Activated CD8-positive, alpha-beta T cell treated with anti-CD3 and anti-CD28 coated beads for 36 hours (primary cell): ENCODE data around the gene ANKS3. TPM values are rescaled to one million over a fixed set of nuclear protein-coding genes. Genes with fewer than 3 reads are reported as not detected.

Experiments used
- ATAC-seq: fragments of 200-7000 bp; cut with Tn5 transposase; one replicate; pipeline ENCODE4 v1.10.0; 2021; ENCODE audit warnings: mild to moderate bottlenecking, moderate library complexity
- CTCF ChIA-PET: fragments of 350-600 bp; sonication (Branson Sonifier 250); formaldehyde crosslinking; loops from one replicate; lab custom pipeline; 2021; ENCODE audit warnings: antibody characterized with exemption; lab: Charles Lee
- POLR2A ChIA-PET: fragments of 350-600 bp; sonication (Branson Sonifier 250); formaldehyde crosslinking; loops from one replicate; lab custom pipeline; 2021; ENCODE audit warnings: antibody characterized with exemption; lab: Charles Lee
- DNase-seq: peaks from one replicate; pipeline ENCODE4 v3.0.0-alpha.2; 2020
- H3K27ac Mint-ChIP-seq: one replicate; pipeline ENCODE4 v1.8.0; 2021; ENCODE audit warnings: mild to moderate bottlenecking, mixed read lengths
- H3K27me3 Mint-ChIP-seq: one replicate; pipeline ENCODE4 v1.8.0; 2021; ENCODE audit warnings: mixed read lengths
- H3K36me3 Mint-ChIP-seq: one replicate; pipeline ENCODE4 v1.8.0; 2021; ENCODE audit warnings: low read depth, mixed read lengths
- H3K4me1 Mint-ChIP-seq: one replicate; pipeline ENCODE4 v1.8.0; 2021; ENCODE audit warnings: low read depth, mixed read lengths
- H3K4me3 Mint-ChIP-seq: one replicate; pipeline ENCODE4 v1.8.0; 2021; ENCODE audit warnings: mild to moderate bottlenecking, moderate library complexity, mixed read lengths
- H3K9me3 Mint-ChIP-seq: one replicate; pipeline ENCODE4 v1.8.0; 2021; ENCODE audit warnings: mixed read lengths
- intact Hi-C: fragments of 100-400 bp; cut with micrococcal nuclease; formaldehyde crosslinking; loops from one replicate; pipeline ENCODE4 v1.10.0; 2022
- total RNA-seq, 2 experiments: library from RNA; stranded (reverse); gene quantifications; one replicate each; pipeline ENCODE4 v1.2.3, GENCODE V29; 2021
- TF ChIP-seq, protein P1 (sequence below): fragments of 200-600 bp; IDR thresholded peaks from one replicate; pipeline ENCODE4 v1.8.0; 2022; ENCODE audit warnings: antibody characterized with exemption, mild to moderate bottlenecking

Gene ANKS3
- total RNA-seq, 2 experiments from 2014 or later: 13.0 to 13.8 TPM

DNA sequence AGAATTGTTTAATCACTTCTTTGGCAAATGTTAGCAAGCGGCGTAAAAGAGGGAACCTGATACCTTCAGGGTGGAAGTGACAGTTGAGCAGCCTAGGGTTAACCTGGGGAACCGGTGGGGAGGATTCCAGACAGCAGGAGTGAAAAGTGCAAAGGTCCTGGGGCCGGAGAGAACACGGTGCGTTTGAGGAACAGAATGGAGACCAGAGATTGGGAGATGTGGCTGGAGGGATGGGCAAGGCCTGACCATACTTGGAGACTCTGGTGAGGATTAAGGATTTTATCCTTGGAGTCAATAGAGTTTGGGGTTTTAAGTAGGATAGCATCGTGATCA lies 35.2 kb upstream of the ANKS3 start:
- no peak for DNase-seq
- Mint-ChIP-seq H3K27me3 (no peaks in the 10 kb centered on the region), H3K9me3 (no peaks in the 10 kb centered on the region), H3K27ac (peak overlapping the region; percentile 15), H3K36me3 (peaks cover 2% of the 10 kb centered on the region), H3K4me3 (peak overlapping the region; percentile 90), H3K4me1 (peaks cover 30% of the 10 kb centered on the region)
- ChIA-PET POLR2A (interaction anchor here (1.0 to 1.7 kb wide), 3 partner anchors 17 to 36 kb away, joined by 3 to 7 read pairs (median 4); partner anchors contain the start of gene ANKS3), CTCF (interaction anchor here (0.8 kb wide), 1 partner anchor 187 kb away, joined by 4 read pairs; no protein-coding TSS in a partner anchor)
- no peak for ATAC-seq
- intact Hi-C loops: loop anchor here (10.0 kb wide), 1 partner anchor 76 kb away; the partner anchor contains the start of genes GLYR1 and UBN1
- TF ChIP-seq, protein P1, sequence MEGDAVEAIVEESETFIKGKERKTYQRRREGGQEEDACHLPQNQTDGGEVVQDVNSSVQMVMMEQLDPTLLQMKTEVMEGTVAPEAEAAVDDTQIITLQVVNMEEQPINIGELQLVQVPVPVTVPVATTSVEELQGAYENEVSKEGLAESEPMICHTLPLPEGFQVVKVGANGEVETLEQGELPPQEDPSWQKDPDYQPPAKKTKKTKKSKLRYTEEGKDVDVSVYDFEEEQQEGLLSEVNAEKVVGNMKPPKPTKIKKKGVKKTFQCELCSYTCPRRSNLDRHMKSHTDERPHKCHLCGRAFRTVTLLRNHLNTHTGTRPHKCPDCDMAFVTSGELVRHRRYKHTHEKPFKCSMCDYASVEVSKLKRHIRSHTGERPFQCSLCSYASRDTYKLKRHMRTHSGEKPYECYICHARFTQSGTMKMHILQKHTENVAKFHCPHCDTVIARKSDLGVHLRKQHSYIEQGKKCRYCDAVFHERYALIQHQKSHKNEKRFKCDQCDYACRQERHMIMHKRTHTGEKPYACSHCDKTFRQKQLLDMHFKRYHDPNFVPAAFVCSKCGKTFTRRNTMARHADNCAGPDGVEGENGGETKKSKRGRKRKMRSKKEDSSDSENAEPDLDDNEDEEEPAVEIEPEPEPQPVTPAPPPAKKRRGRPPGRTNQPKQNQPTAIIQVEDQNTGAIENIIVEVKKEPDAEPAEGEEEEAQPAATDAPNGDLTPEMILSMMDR: no peak

DNA sequence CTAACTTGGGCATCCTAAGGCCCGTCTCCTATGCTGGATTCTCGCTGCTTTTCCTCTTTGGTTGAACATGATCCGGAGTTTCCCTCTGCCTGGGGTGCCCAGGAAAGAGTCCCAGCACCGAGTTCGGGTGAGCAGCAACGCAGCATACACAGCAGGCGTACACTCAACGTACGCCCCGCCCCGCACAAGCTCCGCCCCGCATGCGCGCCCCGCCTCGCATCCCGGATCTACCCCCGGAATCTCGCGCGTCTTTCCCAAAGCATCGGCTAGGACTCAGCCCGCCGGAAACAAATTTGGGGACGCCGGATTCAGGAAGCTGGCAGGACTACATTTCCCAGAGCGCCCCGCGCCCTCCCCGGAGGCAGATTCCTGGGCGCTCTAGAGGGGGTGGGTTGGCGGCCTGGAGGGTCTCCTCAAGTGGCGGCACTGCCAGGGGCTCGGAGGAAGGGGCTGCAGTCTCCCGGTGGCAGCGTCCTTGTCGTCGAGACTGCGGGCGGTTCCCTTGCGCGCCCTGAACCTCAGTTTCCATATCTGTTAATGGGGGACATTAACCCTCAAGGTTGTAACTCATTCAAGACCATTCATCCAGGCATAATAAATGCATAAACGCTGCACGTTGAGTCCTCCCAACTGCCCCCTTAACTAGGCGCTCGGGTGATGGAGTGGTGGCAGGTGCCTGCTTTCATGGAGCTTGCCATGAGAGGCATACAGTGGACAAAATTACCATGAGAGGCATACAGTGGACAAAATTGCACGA lies 34.7 kb upstream of the ANKS3 start:
- TF ChIP-seq, protein P1: no peak
- Mint-ChIP-seq H3K4me1 (peaks cover 30% of the 10 kb centered on the region), H3K27ac (peak overlapping the region; percentile 96), H3K9me3 (no peaks in the 10 kb centered on the region), H3K4me3 (peak overlapping the region; percentile 90), H3K36me3 (peaks cover 2% of the 10 kb centered on the region), H3K27me3 (no peaks in the 10 kb centered on the region)
- DNase-seq (peak; percentile 92), ATAC-seq (peak; percentile 88)
- ChIA-PET POLR2A (interaction anchor here (0.7 to 1.7 kb wide), 5 partner anchors 9 to 35 kb away, joined by 3 to 7 read pairs (median 4); partner anchors contain the start of genes ANKS3 and SMIM22), CTCF (no interaction called here)
- intact Hi-C loops: loop anchor here (10.0 kb wide), 1 partner anchor 76 kb away; the partner anchor contains the start of genes GLYR1 and UBN1

DNA sequence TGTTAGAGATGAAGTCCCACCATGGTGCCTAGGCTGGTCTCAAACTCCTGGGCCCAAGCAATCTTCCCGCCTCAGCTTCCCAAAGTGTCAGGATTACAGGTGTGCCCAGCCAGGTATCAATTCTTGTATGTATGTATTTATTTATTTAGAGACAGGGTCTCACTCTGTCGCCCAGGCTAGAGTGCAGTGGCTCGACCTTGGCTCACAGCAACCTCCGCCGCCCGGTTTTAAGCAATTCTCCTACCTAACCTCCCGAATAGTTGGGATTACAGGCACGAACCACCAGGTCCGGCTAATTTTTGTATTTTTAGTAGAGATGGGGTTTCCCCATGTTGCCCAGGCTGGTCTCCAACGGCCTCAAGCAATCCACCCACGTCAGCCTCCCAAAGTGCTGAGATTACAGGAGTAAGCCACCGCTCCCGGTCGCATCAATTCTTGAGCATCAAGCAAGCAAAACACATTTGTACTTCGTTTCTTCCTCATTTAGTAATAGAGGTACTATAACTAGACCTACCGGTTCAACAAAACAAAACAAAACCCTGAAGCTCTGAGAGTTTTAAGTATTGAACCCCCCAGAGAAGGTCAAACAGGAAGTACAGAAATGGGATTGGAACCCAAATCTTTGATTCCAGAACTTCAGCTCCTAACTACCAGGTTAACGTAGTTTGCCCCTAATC lies 33.9 kb upstream of the ANKS3 start:
- DNase-seq (peak; percentile 61), ATAC-seq (peak; percentile 12)
- H3K27me3 Mint-ChIP-seq: no peaks in the 10 kb centered on the region
- TF ChIP-seq, protein P1: no peak
- H3K9me3 Mint-ChIP-seq: no peaks in the 10 kb centered on the region
- intact Hi-C loops: loop anchor here (10.0 kb wide), 1 partner anchor 77 kb away; the partner anchor contains the start of genes GLYR1 and UBN1
- peaks cover 2% of the 10 kb centered on the region for H3K36me3 Mint-ChIP-seq
- ChIA-PET CTCF (no interaction called here), POLR2A (interaction anchor here (0.7 to 2.3 kb wide), 6 partner anchors 8 to 73 kb away, joined by 3 to 11 read pairs (median 4); partner anchors contain the start of gene SMIM22)
- peak overlapping the region; percentile 96 for H3K27ac Mint-ChIP-seq
- peak overlapping the region; percentile 90 for H3K4me3 Mint-ChIP-seq
- H3K4me1 Mint-ChIP-seq: peaks cover 30% of the 10 kb centered on the region

DNA sequence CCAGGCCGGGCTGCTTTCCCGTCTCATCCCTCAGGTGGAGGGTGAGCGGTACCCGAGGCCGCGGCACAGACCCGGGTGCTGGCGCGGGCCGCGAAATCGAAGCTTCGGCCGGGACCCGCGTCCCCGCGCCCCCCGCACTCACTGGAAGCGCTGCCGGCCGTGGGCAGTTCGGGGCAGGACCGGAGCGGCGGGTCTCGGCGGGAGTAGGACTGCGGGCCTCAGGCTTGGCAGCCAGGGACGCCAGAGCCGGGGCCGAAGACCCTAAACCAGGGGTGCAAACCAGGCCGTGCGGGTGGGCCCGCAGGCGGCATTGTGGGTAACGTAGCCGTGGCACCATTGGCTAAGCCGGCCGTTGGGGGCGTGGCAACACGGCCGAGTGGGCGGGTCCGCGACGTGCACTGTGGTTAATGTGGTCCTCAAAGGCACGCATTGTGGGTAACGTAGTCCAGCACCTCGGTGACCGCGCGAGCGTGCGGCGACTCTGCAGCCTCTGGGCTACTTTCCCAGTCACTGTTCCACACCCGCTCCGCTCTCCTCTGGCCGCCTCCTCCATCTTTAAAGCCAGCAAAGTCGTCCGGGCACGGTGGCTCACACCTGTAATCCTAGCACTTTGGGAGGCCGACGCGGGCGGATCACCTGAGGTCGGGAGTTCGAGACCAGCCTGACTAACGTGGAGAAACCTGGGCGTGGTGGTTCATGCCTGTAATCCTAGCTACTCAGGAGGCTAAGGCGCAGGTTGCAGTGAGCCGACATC lies 33.0 kb upstream of the ANKS3 start, which contains the start of gene ZNF500:
Gene ZNF500, minus strand, starts transcription at position 288 of the 754 bp plus-strand sequence. CDS start 1,184 bp downstream, outside the sequence.
- POLR2A ChIA-PET: interaction anchor here (0.9 to 2.3 kb wide), 5 partner anchors 11 to 80 kb away, joined by 3 to 11 read pairs (median 3); partner anchors contain the start of genes ANKS3, DNAAF8, GLYR1 and UBN1
- CTCF ChIA-PET: interaction anchor here (0.6 to 0.9 kb wide), 2 partner anchors 92 to 143 kb away, joined by 3 read pairs; partner anchors contain the start of gene MGRN1

More for the DNA sequence above, 33.0 kb upstream of the ANKS3 start, which contains the start of gene ZNF500:
- DNase-seq (peak; percentile 97), ATAC-seq (peak; percentile 74)
- intact Hi-C loops: loop anchor here (10.0 kb wide), 1 partner anchor 78 kb away; the partner anchor contains the start of genes GLYR1 and UBN1
- Mint-ChIP-seq H3K36me3 (peaks cover 2% of the 10 kb centered on the region), H3K27ac (peak within 1 kb of the TSS; percentile 96), H3K27me3 (no peaks in the 10 kb centered on the region), H3K4me3 (peak within 1 kb of the TSS; percentile 90), H3K9me3 (no peaks in the 10 kb centered on the region), H3K4me1 (peaks cover 30% of the 10 kb centered on the region)
- TF ChIP-seq, protein P1: no peak
